GM08714 (cell line): ENCODE data around the gene ZMYM5.

Experiments used
- H3K4me3 ChIP-seq: fragments of 200-500 bp; sonication (Bioruptor generic); 2 replicates; pipeline ENCODE4 v1.5.1; 2014; ENCODE audit warnings: mild to moderate bottlenecking, low read length, inconsistent platforms
- ZNF274 ChIP-seq: IDR thresholded peaks from 2 replicates; pipeline ENCODE4 v1.6.1; 2012; ENCODE audit warnings: mild to moderate bottlenecking, low read depth, low read length

The ZMYM5 gene

DNA sequence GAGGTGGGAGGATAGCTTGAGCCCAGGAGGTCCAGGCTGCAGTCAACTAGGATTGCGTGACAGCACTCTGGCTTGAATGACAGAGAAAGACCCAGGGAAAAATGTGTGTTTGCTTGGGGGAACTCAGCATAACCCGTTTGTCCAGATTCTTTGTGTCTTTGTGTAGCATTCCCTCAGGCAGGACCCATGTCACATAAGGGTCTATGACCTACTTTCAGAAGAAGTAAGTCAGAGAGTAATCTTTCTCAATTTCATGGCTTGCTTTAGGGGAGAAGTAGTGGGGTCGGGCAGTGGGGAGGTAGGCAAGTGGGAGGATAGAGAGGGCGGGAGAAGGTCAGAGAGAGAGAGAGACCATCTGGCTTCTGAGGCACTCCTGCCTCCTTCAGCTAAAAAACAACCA lies 68.8 kb downstream of the ZMYM5 start:
- no peak overlapping the region for H3K4me3 ChIP-seq
- no peak for TF ChIP-seq ZNF274

GRCh38 chr13:19791953-19792537 lies 71.4 kb downstream of the ZMYM5 start:
- TF ChIP-seq ZNF274, result no peak
- no peak overlapping the region for H3K4me3 ChIP-seq

GRCh38 chr13:19782727-19783682 lies 80.4 kb downstream of the ZMYM5 start, which contains the start of gene PSPC1:
TSS of gene PSPC1 (minus strand) at chr13:19782945. CDS start at chr13:19782757, 188 bp downstream.
- H3K4me3 ChIP-seq, result peak within 1 kb of the TSS; percentile 96

DNA sequence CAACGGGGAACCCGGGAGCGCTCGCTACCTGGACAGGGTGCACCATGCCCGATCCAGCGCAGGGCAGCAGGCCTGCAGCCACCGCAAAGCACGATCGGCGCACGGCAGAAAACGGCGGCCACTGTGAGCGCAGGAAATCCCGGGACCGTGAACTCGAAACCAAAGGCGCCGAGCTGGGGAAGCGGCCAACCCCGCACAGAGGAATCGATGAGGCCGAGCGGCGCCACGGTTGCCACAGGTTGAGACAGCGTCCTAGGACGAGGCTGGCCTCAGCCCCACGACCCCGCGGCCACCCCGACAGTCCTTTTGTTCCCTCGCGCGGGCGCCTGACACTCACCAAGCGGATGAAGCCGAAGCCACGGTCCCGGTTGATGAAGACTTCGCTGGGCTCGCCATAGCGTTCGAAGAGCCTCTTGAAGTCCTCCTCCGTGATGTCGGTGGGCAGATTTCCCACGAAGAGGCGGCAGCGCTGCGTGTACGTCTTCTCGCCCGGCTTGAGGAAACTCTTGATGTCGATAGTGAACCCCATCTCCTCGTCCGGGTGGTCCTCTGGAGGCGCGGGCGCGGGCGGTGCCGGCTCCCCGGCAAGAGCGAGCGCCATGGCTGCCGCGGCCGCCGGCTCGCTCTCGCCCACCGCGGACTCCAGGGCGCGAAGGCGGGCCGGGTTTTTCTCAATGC lies 81.3 kb downstream of the ZMYM5 start:
- TF ChIP-seq ZNF274, result no peak

DNA sequence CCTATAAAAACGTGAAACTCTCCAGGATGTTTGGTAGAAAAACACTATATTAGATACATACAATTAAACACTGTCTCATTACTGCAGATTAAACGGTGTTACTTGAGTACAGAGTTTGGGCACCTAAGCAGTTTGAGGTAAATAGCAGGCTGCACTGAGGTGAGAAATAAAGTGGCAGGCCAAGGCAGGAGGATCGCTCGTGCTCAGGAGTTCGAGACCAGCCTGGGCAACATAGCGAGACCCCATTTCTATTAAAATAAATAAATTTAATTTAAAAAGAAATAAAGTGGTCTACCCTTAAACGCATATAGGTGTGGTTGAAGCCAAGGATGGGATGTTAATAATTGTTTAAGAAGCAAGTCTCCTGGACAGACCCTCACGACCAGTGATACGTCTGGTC lies 81.9 kb downstream of the ZMYM5 start:
- no peak for TF ChIP-seq ZNF274
- peak overlapping the region; percentile 96 for H3K4me3 ChIP-seq

More for the DNA sequence above, 81.3 kb downstream of the ZMYM5 start:
- H3K4me3 ChIP-seq, result peak overlapping the region; percentile 96

DNA sequence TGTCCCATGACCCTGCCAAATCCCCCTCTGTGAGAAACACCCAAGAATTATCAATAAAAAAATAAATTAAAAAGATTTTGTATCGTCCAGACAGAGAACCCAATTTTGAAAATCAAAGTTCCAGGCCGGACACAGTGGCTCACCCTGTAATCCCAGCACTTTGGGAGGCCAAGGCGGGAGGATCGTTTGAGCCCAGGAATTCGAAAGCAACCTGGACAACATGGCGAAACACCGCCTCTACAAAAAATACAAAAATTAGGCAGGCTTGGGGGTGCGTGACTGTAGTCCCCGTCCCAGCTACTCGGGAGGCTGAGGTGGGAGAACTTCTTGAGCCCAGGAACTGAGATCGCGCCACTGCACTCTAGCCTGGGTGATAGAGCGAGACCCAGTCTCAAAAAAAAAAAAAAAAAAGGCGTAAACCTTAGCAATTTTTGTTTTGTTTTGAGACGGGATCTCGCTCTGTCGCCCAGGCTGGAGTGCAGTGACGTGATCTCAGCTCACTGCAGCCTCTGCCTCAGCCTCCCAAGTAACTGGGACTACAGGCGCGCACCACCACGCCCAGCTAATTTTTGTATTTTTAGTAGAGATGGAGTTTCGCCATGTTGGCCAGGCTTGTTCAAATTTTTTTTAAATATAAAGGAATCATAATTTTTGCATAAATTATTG lies 82.6 kb downstream of the ZMYM5 start:
- peak overlapping the region; percentile 96 for H3K4me3 ChIP-seq
